Measurements from ENCODE around the gene AKT1.
"Not testable (repeated sequence)": the region's sequence is repeated elsewhere in the genome, so short reads cannot be mapped to it uniquely, and the experiment has no call there.

AKT1 gene

GRCh38 chr14:104751539-104752422 lies 43.8 kb downstream of the AKT1 start:
- no peak for DNase-seq

DNA sequence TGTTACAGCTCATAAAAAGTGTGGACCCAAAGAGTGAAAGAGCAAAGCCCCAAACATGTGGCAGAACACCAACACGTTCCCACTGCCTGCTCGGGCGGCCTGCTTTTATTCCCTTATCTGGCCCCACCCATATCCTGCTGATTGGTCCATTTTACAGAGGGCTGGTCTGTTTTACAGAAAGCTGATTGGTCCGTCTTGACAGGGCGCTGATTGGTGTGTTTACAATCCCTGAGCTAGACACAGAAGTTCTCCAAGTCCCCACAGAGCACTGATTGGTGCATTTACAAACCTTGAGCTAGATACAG lies 44.8 kb downstream of the AKT1 start:
- not testable (repeated sequence) for DNase-seq

GRCh38 chr14:104750056-104750752 lies 45.3 kb downstream of the AKT1 start:
- no peak for DNase-seq

GRCh38 chr14:104749111-104749649 lies 46.4 kb downstream of the AKT1 start:
- DNase-seq, result peak; percentile 66

GRCh38 chr14:104747876-104748275 lies 47.7 kb downstream of the AKT1 start:
- no peak for DNase-seq

GRCh38 chr14:104746934-104747481 lies 48.5 kb downstream of the AKT1 start:
- DNase-seq, result peak; percentile 63

- DNase-seq, result no peak
These were observed 49.4 kb downstream of the AKT1 start for GRCh38 chr14:104746071-104746545.

DNA sequence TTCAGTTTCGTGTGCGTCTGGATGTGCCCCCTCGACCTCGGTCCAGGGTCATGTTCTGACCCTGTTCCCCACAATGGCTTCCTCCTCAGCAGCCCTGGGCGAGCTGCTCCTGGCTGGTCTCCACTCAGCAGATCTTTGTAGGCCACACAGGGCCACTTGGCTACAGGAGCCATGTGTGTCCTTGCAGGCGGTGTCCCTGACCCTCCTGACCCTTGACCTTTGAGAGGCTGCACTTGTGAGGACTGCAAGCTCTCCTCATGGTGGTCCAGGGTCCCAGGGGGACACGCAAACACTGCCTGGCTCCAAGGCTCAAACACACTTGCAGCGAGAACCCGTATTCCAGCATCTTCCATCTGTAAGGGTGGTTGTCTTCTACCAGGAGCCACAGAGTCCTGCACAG lies 50.1 kb downstream of the AKT1 start:
- DNase-seq, result no peak

DNA sequence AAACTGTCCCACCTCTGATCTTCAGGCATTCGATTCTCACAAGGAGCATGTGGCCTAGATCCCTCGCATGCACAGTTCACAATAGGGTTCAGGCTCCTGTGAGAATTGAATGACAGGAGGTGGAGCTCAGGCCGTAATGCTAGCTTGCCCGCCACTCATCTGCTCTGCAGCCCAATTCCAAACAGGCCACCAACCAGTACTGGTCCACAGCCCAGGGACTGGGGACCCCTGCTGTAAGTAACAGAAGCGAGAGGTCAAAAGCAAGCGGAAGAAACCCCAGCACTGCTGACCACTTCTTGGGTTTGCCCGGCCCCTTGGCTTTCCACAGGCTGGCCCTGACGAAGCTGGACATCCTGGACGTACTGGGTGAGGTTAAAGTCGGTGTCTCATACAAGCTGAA lies 51.1 kb downstream of the AKT1 start:
- DNase-seq, result no peak

GRCh38 chr14:104743461-104744380 lies 51.8 kb downstream of the AKT1 start:
- DNase-seq, result no peak

DNA sequence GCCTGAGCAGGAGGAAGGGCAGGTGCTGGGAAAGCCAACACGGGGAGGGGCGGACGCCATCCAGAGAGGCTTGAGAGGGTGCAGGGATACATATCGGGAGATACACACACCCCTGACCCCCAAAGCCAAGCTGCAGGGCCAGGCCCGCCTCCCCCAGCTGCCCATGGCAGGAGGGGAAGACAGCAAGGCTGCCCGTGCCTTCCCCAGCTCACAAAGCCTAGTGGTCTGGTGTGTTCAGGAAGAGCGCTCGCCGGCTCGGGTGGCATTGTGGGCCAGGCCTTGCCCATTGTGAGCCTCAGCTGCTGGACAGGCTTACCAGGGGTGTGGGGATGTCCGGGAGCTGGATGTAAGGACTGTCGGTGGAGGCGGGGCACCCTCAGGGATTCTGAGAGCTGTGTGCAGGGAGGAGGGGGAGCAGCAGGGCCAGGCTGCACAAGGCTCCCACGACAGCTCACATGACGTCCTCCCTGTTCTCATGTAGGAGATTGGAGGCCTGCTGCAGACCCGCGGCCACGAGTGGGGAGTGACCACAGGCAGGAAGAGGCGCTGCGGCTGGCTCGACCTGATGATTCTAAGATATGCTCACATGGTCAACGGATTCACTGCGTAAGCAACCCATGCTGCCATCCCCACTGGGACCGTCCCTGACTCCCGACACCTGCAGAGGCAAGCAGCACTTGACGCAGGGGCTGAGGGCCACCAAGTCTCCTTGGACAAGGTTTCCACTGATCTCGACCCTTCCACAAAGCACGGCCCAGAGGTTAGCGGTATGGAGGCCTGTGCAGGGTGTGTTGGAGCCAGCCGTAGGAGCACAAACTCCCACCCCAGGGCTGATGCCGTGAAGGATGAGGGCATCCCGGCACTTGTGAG lies 52.7 kb downstream of the AKT1 start:
- no peak for DNase-seq

DNA sequence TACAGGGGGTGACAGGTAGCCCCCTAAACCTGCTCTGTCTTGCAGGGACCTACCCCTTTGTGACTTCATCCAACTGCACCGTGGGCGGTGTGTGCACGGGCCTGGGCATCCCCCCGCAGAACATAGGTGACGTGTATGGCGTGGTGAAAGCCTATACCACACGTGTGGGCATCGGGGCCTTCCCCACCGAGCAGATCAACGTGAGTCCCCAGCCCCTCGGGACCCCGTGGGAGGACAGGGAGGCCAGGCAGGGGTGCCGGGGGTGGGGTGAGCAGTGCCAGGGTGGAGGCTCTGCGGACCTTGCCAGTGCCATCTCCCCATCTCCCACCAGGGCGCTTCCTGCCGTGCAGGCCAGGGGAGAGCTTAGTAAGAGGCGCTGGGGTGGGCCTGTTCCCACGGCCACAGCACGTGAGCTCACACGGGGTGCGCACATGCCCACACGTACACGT lies 53.7 kb downstream of the AKT1 start:
- DNase-seq, result no peak

DNA sequence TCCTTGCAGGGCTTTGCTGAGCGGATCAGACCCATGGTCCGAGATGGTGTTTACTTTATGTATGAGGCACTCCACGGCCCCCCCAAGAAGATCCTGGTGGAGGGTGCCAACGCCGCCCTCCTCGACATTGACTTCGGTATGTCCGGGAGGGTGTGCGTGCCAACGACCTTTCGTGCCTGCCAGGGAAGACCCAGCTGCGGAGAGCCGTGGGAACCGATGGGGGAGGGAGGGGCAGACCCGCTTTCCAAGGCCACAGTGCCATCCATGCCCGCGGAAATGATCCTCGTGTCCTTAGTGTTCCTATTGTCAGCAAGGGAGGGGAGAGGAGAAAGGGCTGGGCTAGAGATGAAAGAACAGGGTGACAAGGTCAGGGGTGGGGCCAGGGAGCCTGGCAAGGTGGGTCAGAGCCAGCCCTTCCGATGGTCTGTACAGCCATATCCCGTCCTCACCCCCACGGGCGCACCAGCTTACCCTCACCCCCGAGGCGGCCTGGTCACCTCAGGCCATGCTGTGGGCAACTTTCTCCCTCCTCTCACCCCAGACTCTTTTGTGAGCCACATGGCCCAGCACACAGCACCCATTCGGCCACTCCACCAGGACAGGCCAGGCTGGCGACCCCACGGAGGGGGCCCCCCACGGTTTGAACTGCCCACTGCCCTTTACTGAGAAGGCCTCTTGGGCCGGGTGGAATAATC lies 54.3 kb downstream of the AKT1 start:
- no peak for DNase-seq

- DNase-seq, result peak; percentile 19
These were observed 55.7 kb downstream of the AKT1 start for GRCh38 chr14:104739546-104740516.

DNA sequence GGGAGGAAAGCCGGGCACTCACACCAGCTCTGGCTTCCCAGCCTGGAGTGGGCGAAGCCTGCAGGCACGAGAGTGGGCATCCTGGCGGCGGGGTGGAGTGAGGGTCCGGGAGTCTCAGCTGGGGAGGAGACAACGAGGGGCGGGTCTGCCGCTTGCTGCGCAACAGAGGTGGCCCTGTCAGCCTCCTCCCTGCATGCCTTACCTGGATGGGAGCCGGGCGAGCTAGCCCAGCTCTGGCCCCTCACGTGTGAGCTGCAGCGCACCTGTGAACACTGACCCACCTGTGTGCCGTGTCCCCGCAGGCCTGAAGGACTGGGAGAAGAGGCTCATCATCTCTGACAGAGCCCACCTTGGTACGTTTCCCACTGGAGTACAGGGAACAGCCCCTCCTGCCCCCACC lies 56.5 kb downstream of the AKT1 start:
- DNase-seq, result no peak

DNA sequence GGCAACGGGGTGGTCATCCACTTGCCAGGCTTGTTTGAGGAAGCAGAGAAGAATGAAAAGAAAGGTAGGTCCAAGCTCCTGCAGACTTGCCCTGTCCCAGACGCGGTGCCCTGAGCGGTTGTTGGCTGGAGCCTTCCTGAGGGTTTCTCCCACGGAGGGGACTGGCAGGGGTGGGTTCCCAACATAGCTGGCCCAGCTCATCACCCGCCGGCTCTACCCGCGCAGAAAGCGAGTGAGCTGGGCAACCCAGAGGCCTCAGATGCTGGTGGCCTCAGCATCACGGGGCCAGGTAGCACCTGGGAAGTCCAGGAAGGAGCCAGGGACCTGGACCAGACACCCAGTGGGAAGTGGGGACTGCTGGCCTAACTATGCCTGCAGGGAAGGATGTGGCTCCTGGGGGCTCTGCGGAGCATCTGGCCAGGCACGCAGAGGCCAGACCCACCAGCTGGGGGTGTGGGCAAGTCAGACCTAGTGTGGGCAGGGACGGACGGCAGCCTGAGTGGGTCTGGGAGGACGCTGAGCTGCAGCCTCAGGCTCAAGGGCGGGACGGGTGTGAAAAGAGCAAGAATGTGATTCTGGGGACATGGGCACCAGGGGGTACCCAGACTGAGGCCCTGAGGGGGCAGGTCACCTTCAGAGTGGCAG lies 57.1 kb downstream of the AKT1 start:
- no peak for DNase-seq

- no peak for DNase-seq
These were observed 59.5 kb downstream of the AKT1 start for GRCh38 chr14:104735830-104736642.
